Liver (tissue), 9 donors: ENCODE data around the gene ABTB2. TPM values are rescaled to one million over a fixed set of nuclear protein-coding genes. Genes with fewer than 3 reads are reported as not detected.

Source experiments
- DNase-seq: peaks from one replicate; pipeline ENCODE4 v3.0.0-alpha.2; 2017; ENCODE audit warnings: low spot score
- H3K27ac ChIP-seq, 2 donors: one replicate each; pipeline ENCODE4 v1.7.0; 2013; ENCODE audit warnings: inconsistent platforms in 2 of 2, low read length in 2 of 2, control low read depth in 1 of 2, low read depth in 1 of 2, mild to moderate bottlenecking in 1 of 2
- H3K27me3 ChIP-seq, 4 donors: one replicate each; pipeline versions ENCODE4 v1.6.1 to v1.7.0; 2013; ENCODE audit warnings: low read length in 3 of 4, inconsistent platforms in 1 of 4, mild to moderate bottlenecking in 1 of 4, moderate library complexity in 1 of 4; ENCODE audit not compliant: control insufficient read depth in 4 of 4, insufficient read depth in 4 of 4
- H3K36me3 ChIP-seq, 4 donors: one replicate each; pipeline versions ENCODE4 v1.6.1 to v1.7.0; 2013; ENCODE audit warnings: low read length in 3 of 4, mild to moderate bottlenecking in 3 of 4, low read depth in 1 of 4, moderate library complexity in 1 of 4; ENCODE audit not compliant: control insufficient read depth in 4 of 4, insufficient read depth in 3 of 4
- H3K4me1 ChIP-seq, 4 donors: one replicate each; pipeline versions ENCODE4 v1.6.1 to v1.7.0; 2013; ENCODE audit warnings: low read length in 3 of 4, mild to moderate bottlenecking in 3 of 4, moderate library complexity in 1 of 4; ENCODE audit not compliant: control insufficient read depth in 4 of 4, insufficient read depth in 4 of 4
- H3K4me3 ChIP-seq, 3 donors: one replicate each; pipeline versions ENCODE4 v1.6.1 to v1.7.0; 2013; ENCODE audit warnings: low read length in 3 of 3, control low read depth in 1 of 3, low read depth in 1 of 3, mild to moderate bottlenecking in 1 of 3
- H3K9ac ChIP-seq, 2 donors: one replicate each; pipeline ENCODE4 v1.7.0; 2013; ENCODE audit warnings: low read length in 2 of 2, mild to moderate bottlenecking in 2 of 2, moderate library complexity in 2 of 2, control low read depth in 1 of 2, low read depth in 1 of 2
- H3K9me3 ChIP-seq, 4 donors: one replicate each; pipeline versions ENCODE4 v1.6.1 to v1.7.0; 2013; ENCODE audit warnings: low read length in 3 of 4; ENCODE audit not compliant: control insufficient read depth in 4 of 4
- ATF3 ChIP-seq: IDR thresholded peaks from 2 replicates; pipeline ENCODE4 v1.6.1; 2016; ENCODE audit warnings: antibody characterized with exemption
- CTCF ChIP-seq: fragments of 150-350 bp; IDR thresholded peaks from 2 replicates; pipeline ENCODE4 v1.5.1; 2017; ENCODE audit warnings: improper control_type of control experiment, low read depth, low read length; ENCODE audit not compliant: missing input control
- FOXA2 ChIP-seq: IDR thresholded peaks from 2 replicates; pipeline ENCODE4 v1.6.1; 2016; ENCODE audit warnings: antibody characterized with exemption
- GABPA ChIP-seq, 2 donors: IDR thresholded peaks in 1 of 2; conservative IDR thresholded peaks in 1 of 2; 2 replicates each; pipeline ENCODE4 v1.6.1; 2016; ENCODE audit warnings: antibody characterized with exemption in 2 of 2, mild to moderate bottlenecking in 1 of 2, moderate library complexity in 1 of 2
- HNF4A ChIP-seq, 2 donors: conservative IDR thresholded peaks; 2 replicates each; pipeline ENCODE4 v1.6.1; 2016; ENCODE audit warnings: antibody characterized with exemption in 2 of 2, mild to moderate bottlenecking in 2 of 2
- HNF4G ChIP-seq: IDR thresholded peaks from 2 replicates; pipeline ENCODE4 v1.6.1; 2016; ENCODE audit warnings: antibody characterized with exemption
- RAD21 ChIP-seq, 2 donors: IDR thresholded peaks; 2 replicates each; pipeline ENCODE4 v1.6.1; 2016; ENCODE audit warnings: antibody characterized with exemption in 2 of 2, mild to moderate bottlenecking in 2 of 2
- REST ChIP-seq: IDR thresholded peaks from 2 replicates; pipeline ENCODE4 v1.6.1; 2016; ENCODE audit warnings: antibody characterized with exemption, mild to moderate bottlenecking
- RXRA ChIP-seq, 2 donors: IDR thresholded peaks; 2 replicates each; pipeline ENCODE4 v1.6.1; 2017 to 2018; ENCODE audit warnings: antibody characterized with exemption in 2 of 2, mild to moderate bottlenecking in 1 of 2
- SP1 ChIP-seq: IDR thresholded peaks from 2 replicates; pipeline ENCODE4 v1.6.1; 2018; ENCODE audit warnings: antibody characterized with exemption, mild to moderate bottlenecking
- YY1 ChIP-seq: IDR thresholded peaks from 2 replicates; pipeline ENCODE4 v1.6.1; 2016; ENCODE audit warnings: antibody characterized with exemption, mild to moderate bottlenecking
- ZBTB33 ChIP-seq: IDR thresholded peaks from 2 replicates; pipeline ENCODE4 v1.6.1; 2016; ENCODE audit warnings: antibody characterized with exemption
- WGBS: extraction: QIAGEN DNeasy Blood & Tissue Kit; methylation state at CpG from one replicate; pipeline ENCODE4 v1.1.7; 2013; 5-methylcytosine and 5-hydroxymethylcytosine counted together
- polyA plus RNA-seq, 2 donors: library from polyadenylated mRNA; stranded (reverse) in 1 of 2; unstranded in 1 of 2; fragments of 200-250 nt in 1 of 2; fragments of >200 nt in 1 of 2; fragmentation: Nextera tagmentation in 1 of 2; extraction: Ambion mirVana in 1 of 2; gene quantifications; one replicate each; pipeline versions ENCODE4 v1.2.1 to v1.2.3, GENCODE V29; 2013 to 2015
- total RNA-seq, 2 donors: library from RNA; depleted of rRNA; stranded (reverse); fragments of >200 nt; gene quantifications; one replicate each; pipeline ENCODE4 v1.2.3, GENCODE V29; 2014
- donor health status: healthy.
- donor health status: healthy.
- donor health status: healthy.
- donor health status: healthy.
- donor health status: healthy.

ABTB2 gene
- total and polyA plus RNA-seq, 4 donors: 2.4 to 8.9 (median 6.1) TPM

GRCh38 chr11:34395916-34396550 is 38.2 kb upstream of the ABTB2 start:
- no peaks in the 10 kb centered on the region for H3K4me1 ChIP-seq
- no peak overlapping the region for H3K9ac ChIP-seq

GRCh38 chr11:34394771-34395300 is 37.0 kb upstream of the ABTB2 start:
- Histone ChIP-seq H3K9ac (no peak overlapping the region), H3K36me3 (no peaks in the 10 kb centered on the region), H3K27me3 (no peaks in the 10 kb centered on the region), H3K27ac (no peak overlapping the region), H3K4me3 (no peak overlapping the region), H3K9me3 (peaks cover 0 to 5% (median 0%) of the 10 kb centered on the region in 4 donors), H3K4me1 (no peaks in the 10 kb centered on the region)
- no peak for DNase-seq
- WGBS: 93% methylated on average over 6 of the region's 6 CpGs
- no peak for TF ChIP-seq ATF3
- no peak for TF ChIP-seq FOXA2
- no peak for TF ChIP-seq GABPA (IDR thresholded peaks at IDR 0.05 in 1 of 2, conservative IDR thresholded peaks at IDR 0.05 in 1 of 2)
- no peak for TF ChIP-seq RXRA (IDR thresholded peaks at IDR 0.05)
- no peak for TF ChIP-seq ZBTB33
- TF ChIP-seq HNF4G: no peak
- TF ChIP-seq YY1: no peak

More at GRCh38 chr11:34395916-34396550, 38.2 kb upstream of the ABTB2 start:
- Histone ChIP-seq H3K9me3 (peaks cover 0 to 5% (median 0%) of the 10 kb centered on the region in 4 donors), H3K36me3 (no peaks in the 10 kb centered on the region), H3K4me3 (no peak overlapping the region), H3K27me3 (no peaks in the 10 kb centered on the region), H3K27ac (no peak overlapping the region)
- 89% methylated on average over 1 of the region's 1 CpG for WGBS
- no peak for DNase-seq
- TF ChIP-seq RXRA (IDR thresholded peaks at IDR 0.05) (no peak), FOXA2 (no peak), SP1 (no peak), RAD21 (IDR thresholded peaks at IDR 0.05) (no peak), HNF4A (conservative IDR thresholded peaks at IDR 0.05) (no peak), CTCF (no peak), ATF3 (no peak), REST (no peak), GABPA (IDR thresholded peaks at IDR 0.05 in 1 of 2, conservative IDR thresholded peaks at IDR 0.05 in 1 of 2) (no peak)
